HG03135 (cell line): ENCODE results near the gene ZBTB9.
"Not testable (repeated sequence)": the region's sequence is repeated elsewhere in the genome, so short reads cannot be mapped to it uniquely, and the experiment has no call there.

Source experiments
- ATAC-seq: cut with Tn5 transposase; IDR thresholded peaks from one replicate; pipeline ENCODE4 v1.9.1; 2021; ENCODE audit warnings: mild to moderate bottlenecking, moderate library complexity; ENCODE audit not compliant: unreplicated experiment

ZBTB9 gene

GRCh38 chr6:33458676-33459075, 4.3 kb downstream of the ZBTB9 start:
- no peak for ATAC-seq

DNA sequence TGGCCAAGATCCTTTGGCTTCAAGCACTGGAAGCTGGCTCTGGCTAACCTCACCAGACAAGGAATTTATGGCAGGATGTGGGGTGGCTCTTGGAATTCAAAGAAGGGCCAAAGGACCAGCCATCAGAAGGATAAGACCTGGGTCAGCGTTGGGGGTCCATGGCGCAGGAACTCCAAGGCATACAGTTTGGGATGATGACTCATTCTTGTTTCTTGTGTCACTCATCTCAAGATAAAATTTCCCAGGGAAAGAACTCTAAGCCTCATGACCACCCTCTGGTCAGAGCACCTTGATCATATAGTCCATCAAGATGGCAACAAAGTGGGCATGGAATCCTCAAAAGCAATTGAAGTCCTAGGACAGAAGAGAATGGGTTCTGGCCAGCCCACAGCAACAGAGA, 4.8 kb downstream of the ZBTB9 start:
- ATAC-seq, result no peak

DNA sequence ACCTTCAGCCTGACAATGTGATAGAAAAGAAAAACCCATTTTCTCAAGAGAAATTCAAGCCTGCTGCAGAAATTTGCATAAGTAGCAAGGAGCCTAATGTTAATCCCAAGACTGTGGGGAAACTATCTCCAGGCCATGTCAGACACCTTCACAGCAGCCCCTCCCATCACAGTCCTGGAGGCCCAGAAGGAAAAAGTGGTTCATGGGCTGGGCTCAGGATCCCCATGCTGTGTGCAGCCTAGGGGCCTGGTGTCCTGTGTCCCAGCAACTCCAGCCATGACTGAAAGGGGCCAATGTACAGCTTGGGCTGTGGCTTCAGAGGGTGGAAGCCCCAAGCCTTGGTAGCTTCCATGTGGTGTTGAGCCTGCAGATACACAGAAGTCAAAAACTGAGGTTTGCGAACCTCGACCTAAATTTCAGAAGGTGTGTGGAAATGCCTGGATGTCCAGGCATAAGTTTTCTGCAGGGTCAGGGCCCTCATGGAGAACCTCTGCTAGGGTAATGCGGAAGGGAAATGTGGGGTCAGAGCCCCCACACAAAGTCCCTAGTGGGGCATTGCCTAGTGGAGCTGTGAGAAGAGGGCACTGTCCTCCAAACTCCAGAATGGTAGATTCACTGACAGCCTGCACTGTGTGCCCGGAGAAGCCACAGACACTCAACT, 11.8 kb downstream of the ZBTB9 start:
- no peak for ATAC-seq

- no peak for ATAC-seq
These were observed 12.7 kb downstream of the ZBTB9 start for GRCh38 chr6:33467091-33467490.

DNA sequence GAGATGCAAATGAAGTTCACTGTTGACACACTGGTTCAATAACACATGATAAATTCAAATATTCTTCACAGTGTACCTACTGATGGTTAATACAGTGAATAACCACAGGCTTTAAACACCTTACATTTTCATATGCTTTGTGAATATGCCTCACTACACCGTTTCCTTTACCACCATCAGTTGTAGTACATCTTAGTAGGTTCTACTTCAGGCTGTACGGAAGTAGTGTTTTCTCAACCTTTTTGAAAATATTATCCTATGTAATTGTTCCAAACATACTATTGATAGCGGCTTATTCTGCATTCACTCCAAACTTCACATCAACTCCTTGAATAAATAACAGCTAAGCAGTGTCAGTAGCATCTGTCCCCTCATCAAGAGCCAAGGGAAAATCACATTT, 15.3 kb downstream of the ZBTB9 start:
- no peak for ATAC-seq

- ATAC-seq, result no peak
These were observed 23.5 kb downstream of the ZBTB9 start for GRCh38 chr6:33477864-33478263.

DNA sequence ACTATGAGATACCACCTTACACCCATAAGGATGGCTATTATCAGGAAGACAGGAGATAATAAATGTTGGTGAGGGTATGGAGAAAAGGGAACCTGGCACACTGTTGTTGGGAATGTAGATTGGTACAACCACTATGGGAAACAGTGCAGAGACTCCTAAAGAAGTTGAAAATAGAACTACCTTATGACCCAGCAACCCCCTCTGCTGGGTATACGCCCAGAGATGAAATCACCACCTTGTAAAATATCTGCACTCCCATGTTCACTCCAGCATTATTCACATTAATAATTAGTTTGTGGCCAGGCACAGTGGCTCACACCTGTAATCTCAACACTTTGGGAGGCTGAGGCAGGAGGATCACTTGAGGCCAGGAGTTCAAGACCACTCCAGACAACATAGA, 26.8 kb downstream of the ZBTB9 start:
- ATAC-seq, result no peak

GRCh38 chr6:33482620-33483019, 28.2 kb downstream of the ZBTB9 start:
- ATAC-seq, result not testable (repeated sequence)

DNA sequence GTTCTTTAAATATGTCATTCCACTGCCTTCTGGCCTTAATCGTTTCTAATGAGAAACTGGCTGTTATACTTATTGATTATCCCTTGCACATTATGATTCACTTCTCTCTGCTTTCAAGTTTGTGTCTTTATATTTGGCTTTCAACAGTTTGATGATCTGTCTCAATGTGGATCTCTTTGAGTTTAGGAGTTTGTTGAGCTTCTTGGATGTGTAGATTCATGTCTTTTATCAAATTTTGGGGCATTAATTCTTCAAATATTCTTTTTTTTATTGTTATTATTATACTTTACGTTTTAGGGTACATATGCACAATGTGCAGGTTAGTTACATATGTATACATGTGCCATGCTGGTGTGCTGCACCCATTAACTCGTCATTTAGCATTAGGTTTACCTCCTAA, 29.3 kb downstream of the ZBTB9 start:
- ATAC-seq, result no peak

DNA sequence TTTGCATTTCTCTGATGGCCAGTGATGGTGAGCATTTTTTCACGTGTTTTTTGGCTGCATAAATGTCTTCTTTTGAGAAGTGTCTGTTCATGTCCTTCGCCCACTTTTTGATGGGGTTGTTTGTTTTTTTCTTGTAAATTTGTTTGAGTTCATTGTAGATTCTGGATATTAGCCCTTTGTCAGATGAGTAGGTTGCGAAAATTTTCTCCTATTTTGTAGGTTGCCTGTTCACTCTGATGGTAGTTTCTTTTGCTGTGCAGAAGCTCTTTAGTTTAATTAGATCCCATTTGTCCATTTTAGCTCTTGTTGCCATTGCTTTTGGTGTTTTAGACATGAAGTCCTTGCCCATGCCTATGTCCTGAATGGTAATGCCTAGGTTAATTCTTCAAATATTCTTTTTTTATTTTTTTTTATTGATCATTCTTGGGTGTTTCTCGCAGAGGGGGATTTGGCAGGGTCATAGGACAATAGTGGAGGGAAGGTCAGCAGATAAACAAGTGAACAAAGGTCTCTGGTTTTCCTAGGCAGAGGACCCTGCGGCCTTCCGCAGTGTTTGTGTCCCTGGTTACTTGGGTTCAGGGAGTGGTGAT, 30.4 kb downstream of the ZBTB9 start:
- ATAC-seq, result not testable (repeated sequence)

- not testable (repeated sequence) for ATAC-seq
These were observed 31.3 kb downstream of the ZBTB9 start for GRCh38 chr6:33485680-33486079.

DNA sequence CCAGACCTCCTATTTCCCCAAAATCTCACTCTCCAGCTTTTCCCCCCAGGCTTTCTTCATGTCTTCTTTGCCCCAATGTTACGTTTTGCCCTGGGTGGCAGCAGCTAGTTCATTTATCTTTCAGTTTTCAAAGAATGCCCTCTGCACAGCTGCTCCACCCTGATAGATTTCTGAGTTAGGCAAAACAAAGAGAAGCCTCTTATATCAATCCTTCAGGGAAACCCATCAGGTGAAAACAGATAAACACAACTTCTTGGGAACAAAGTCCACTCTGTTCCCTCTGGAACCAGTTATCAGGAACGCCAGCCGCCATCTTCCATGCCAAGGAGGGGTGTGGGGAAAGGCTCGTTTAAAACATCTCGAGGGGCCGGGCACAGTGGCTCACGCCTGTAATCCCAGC, 34.0 kb downstream of the ZBTB9 start:
- no peak for ATAC-seq

DNA sequence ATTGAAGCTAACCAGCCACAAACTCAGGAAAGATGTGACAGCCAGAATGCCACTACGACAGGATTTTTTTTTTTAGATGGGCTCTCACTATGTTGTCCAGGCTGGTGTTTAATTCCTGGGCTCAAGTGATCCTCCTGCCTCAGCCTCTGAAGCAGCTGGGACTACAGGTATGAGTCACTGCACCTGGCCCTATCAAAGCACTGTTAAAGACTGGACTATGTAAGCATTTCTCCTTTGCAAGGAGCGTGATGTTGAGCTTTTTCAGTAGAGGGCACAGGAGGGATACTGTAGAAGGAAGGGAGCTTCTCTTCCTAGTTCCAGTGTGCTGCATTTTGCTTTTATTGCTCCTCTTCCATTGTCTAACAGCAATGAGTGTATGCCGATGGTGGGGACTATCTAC, 35.8 kb downstream of the ZBTB9 start:
- ATAC-seq, result no peak

DNA sequence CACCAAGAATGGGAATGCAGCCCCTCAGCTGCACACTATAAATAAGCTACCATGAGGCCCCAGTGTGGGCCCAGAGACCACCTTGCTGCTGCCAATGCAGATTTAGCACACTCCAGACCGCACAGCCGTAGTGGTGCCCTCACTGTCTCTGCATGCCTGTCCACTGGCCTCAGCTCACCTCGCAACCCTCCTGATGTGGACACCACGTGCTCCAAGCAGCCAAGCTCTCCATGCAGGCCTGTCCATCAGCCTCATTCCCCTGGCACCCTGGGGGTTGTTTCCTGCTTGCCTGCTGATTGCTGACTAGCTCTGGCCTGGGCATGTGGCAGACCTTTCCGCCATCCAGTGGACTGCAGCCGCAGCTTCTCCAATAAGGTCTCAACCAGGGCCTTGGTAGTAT, 36.2 kb downstream of the ZBTB9 start:
- ATAC-seq, result no peak

GRCh38 chr6:33492093-33492492, 37.7 kb downstream of the ZBTB9 start:
- ATAC-seq, result no peak

DNA sequence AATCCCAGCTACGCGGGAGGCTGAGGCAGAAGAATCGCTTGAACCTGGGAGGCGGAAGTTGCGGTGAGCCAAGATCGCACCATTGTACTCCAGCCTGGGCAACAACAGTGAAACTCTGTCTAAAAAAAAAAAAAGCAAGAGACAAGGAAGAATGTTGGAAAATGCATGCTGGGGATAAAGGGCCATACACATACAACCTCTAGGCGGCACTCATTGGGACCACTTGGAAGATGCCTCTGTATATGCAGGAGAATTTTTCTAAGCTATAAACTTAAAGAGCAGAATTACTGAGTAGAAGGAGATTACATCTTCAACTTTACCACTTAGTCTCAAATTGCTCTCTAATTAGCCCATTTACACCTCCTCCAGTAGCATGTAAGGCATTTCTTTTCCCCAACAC, 42.8 kb downstream of the ZBTB9 start:
- ATAC-seq, result no peak

DNA sequence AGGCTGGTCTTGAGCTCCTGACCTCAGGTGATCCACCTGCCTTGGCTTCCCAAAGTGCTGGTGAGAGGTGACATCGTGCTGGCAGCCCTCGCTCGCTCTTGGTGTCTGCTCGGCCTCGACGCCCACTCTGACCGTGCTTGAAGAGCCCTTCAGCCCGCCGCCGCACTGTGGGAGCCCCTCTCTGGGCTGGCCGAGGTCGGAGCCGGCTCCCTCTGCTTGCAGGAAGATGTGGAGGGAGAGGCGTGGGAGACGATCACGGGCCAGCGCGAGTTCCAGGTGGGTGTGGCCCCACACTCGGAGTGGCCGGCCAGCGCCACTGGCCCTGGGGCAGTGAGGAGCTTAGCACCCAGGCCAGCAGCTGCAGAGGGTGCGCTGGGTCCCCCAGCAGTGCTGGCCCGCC, 48.1 kb downstream of the ZBTB9 start:
- ATAC-seq, result no peak

- no peak for ATAC-seq
These were observed 50.1 kb downstream of the ZBTB9 start for GRCh38 chr6:33504486-33504885.

DNA sequence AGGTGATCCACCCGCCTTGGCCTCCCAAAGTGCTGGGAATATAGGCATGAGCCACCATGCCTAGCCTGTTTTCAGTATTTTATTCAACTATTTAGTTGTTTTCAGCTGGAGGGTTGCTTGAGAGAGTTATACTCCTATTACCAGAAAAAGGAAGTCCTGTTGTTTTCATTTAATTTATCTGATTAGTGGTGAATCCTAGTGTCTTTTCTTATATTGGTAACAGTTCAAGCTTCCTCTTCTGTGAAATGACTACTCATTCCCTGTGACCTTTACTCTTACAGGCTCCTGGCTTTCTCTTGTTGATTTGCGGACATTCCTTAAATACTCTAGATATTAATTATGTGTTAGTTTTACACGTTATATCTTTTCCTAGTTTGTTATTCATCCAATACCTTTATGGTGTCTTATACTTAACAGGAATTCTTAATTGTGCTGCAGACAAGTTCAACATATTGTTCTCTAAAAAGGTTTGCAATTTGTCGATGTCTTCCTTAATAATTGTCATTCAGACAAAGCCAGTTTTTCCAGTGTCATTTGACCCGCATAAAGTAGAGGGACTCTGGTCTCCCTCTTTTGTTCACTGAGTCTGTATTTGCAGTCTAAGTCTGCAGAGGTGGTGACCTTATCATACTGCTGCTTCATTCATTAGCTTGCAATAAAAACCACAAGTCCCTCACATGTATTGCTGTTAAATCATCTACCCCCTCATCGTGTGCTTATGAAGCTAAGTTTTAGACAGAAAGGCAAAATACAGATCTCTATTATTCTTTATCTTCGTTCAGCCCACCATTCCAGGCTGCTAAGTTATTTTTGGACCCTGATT, 51.4 kb downstream of the ZBTB9 start:
- ATAC-seq, result no peak
